ENCODE measurements around the gene CDC5L. TPM values are rescaled to one million over a fixed set of nuclear protein-coding genes. Genes with fewer than 3 reads are reported as not detected.
A peak's percentile ranks its signal among the peaks of the same experiment; 100 is the strongest.

CDC5L gene
- total and polyA plus RNA-seq, 2 of the 13 experiments (the other 11 are each of a cell fraction or from before 2014, with no cell fraction given): 11.0 to 34.2 TPM

GRCh38 chr6:44463728-44464450, 76.4 kb downstream of the CDC5L start:
- Histone ChIP-seq H3K79me2 (ENCODE audit: insufficient read depth, low read length) (no peaks in the 10 kb centered on the region), H3K9me3 (ENCODE audit: low read length) (no peaks in the 10 kb centered on the region), H4K20me1 (ENCODE audit: insufficient read depth, low read length) (no peaks in the 10 kb centered on the region), H3K9ac (ENCODE audit: insufficient read depth, low read depth, low read length) (no peak overlapping the region), H3K27ac (ENCODE audit: extremely low read length, insufficient read depth, low read length) (no peak overlapping the region), H3K4me2 (ENCODE audit: low read depth, low read length) (no peak overlapping the region), H3K27me3 (ENCODE audit: control insufficient read depth in 1 of 2, insufficient read depth in 2 of 2, low read length in 2 of 2) (peaks cover 0 to 14% of the 10 kb centered on the region in 2 experiments; a peak in 2 of 5 replicates), H3K4me3 (replicated peaks in 1 of 3; ENCODE audit: insufficient read depth in 1 of 3, low read depth in 2 of 3, low read length in 3 of 3) (no peak overlapping the region), H3K36me3 (replicated peaks in 1 of 2; ENCODE audit: control insufficient read depth in 1 of 2, insufficient read depth in 2 of 2, low read length in 2 of 2) (no peaks in the 10 kb centered on the region), H3K4me1 (ENCODE audit: insufficient read depth, low read length) (peaks cover 23% of the 10 kb centered on the region), H2AFZ (ENCODE audit: low read length) (no peak overlapping the region)
- no TSS peak for BruUV-seq (replicated peaks)
- FAIRE-seq: no peak
- peak; percentile 44 for ATAC-seq
- no peak for DNase-seq (ENCODE audit: low spot score)
- intact Hi-C loops (cut with micrococcal nuclease; ENCODE audit: unreplicated experiment): no loop called here
- CTCF ChIA-PET (ENCODE audit: low intra/inter-chr PET ratio, low total read pairs): no interaction called here
- TF ChIP-seq ZNF101 (CRISPR knock-in tag; IDR thresholded peaks at IDR 0.05; ENCODE audit: borderline replicate concordance, low read depth) (no peak), ZNF12 (CRISPR knock-in tag; IDR thresholded peaks at IDR 0.05) (no peak), CREB3 (CRISPR knock-in tag; IDR thresholded peaks at IDR 0.05) (no peak)
- POLR2A ChIA-PET: interaction anchor here (1.8 kb wide), 1 partner anchor 76 kb away, joined by 6 read pairs; the partner anchor contains the start of gene CDC5L
- 59% methylated on average over 11 of the region's 11 CpGs for WGBS (ENCODE audit: low lambda C conversion rate)
- in situ Hi-C loops (cut with HindIII; ENCODE audit: extremely low pct_ligation_motif_present, low pct_unique_long_range_greater_than_20kb): no loop called here

GRCh38 chr6:44464527-44465310, 77.2 kb downstream of the CDC5L start:
- no peak overlapping the region for H2AFZ ChIP-seq (ENCODE audit: low read length)
- in situ Hi-C loops (cut with HindIII; ENCODE audit: extremely low pct_ligation_motif_present, low pct_unique_long_range_greater_than_20kb): no loop called here
- no peaks in the 10 kb centered on the region for H3K36me3 ChIP-seq (replicated peaks in 1 of 2; ENCODE audit: control insufficient read depth in 1 of 2, insufficient read depth in 2 of 2, low read length in 2 of 2)
- H3K9me3 ChIP-seq (ENCODE audit: low read length): no peaks in the 10 kb centered on the region
- DNase-seq (ENCODE audit: low spot score) (peak; percentile 51), ATAC-seq (peak; percentile 84), FAIRE-seq (no peak)
- peaks cover 0 to 14% of the 10 kb centered on the region in 2 experiments; a peak in 2 of 5 replicates for H3K27me3 ChIP-seq (ENCODE audit: control insufficient read depth in 1 of 2, insufficient read depth in 2 of 2, low read length in 2 of 2)
- ChIA-PET CTCF (ENCODE audit: low intra/inter-chr PET ratio, low total read pairs) (no interaction called here), POLR2A (interaction anchor here (1.8 kb wide), 1 partner anchor 77 kb away, joined by 6 read pairs; the partner anchor contains the start of gene CDC5L)
- intact Hi-C loops (cut with micrococcal nuclease; ENCODE audit: unreplicated experiment): no loop called here
- no peak overlapping the region for H3K4me3 ChIP-seq (replicated peaks in 1 of 3; ENCODE audit: insufficient read depth in 1 of 3, low read depth in 2 of 3, low read length in 3 of 3)
- no peaks in the 10 kb centered on the region for H4K20me1 ChIP-seq (ENCODE audit: insufficient read depth, low read length)
- no TSS peak for BruUV-seq (replicated peaks)
- no peak overlapping the region for H3K9ac ChIP-seq (ENCODE audit: insufficient read depth, low read depth, low read length)
- H3K4me1 ChIP-seq (ENCODE audit: insufficient read depth, low read length): peaks cover 23% of the 10 kb centered on the region
- H3K27ac ChIP-seq (ENCODE audit: extremely low read length, insufficient read depth, low read length): no peak overlapping the region
- H3K4me2 ChIP-seq (ENCODE audit: low read depth, low read length): peak overlapping the region; percentile 44
- H3K79me2 ChIP-seq (ENCODE audit: insufficient read depth, low read length): no peaks in the 10 kb centered on the region
- WGBS (ENCODE audit: low lambda C conversion rate): 15% methylated on average over 13 of the region's 13 CpGs
- TF ChIP-seq WIZ (CRISPR knock-in tag; IDR thresholded peaks at IDR 0.05) (no peak), NCOA2 (CRISPR knock-in tag; IDR thresholded peaks at IDR 0.05) (peak; percentile 54; the same call in 1 of the 2 replicates), NFKB2 (CRISPR knock-in tag; IDR thresholded peaks at IDR 0.05; ENCODE audit: borderline replicate concordance) (no peak), ELF3 (CRISPR knock-in tag; IDR thresholded peaks at IDR 0.05) (no peak), SALL1 (CRISPR knock-in tag; IDR thresholded peaks at IDR 0.05) (peak; percentile 29; the same call in 1 of the 2 replicates), SNAPC2 (CRISPR knock-in tag; IDR thresholded peaks at IDR 0.05) (no peak), TAF15 (IDR thresholded peaks at IDR 0.05; ENCODE audit: low read depth, low read length, poor library complexity, severe bottlenecking) (no peak), MNT (IDR thresholded peaks at IDR 0.05) (no peak), HNF4A (CRISPR knock-in tag; IDR thresholded peaks at IDR 0.05) (peak; percentile 61)
